Stimulated activated CD4-positive, alpha-beta T cell treated with anti-CD3 and anti-CD28 coated beads, Interleukin-12 subunit alpha, Interleukin-12 subunit beta, amount 100 ng/mL, for 24 hours (primary cell): ENCODE results near the gene GRIA3.
"Not testable (repeated sequence)": the region's sequence is repeated elsewhere in the genome, so short reads cannot be mapped to it uniquely, and the experiment has no call there.

Source experiments
- DNase-seq, 2 experiments: peaks; one replicate each; pipeline ENCODE4 v3.0.0-alpha.2; 2020; ENCODE audit warnings: low read depth in 2 of 2

Gene GRIA3

DNA sequence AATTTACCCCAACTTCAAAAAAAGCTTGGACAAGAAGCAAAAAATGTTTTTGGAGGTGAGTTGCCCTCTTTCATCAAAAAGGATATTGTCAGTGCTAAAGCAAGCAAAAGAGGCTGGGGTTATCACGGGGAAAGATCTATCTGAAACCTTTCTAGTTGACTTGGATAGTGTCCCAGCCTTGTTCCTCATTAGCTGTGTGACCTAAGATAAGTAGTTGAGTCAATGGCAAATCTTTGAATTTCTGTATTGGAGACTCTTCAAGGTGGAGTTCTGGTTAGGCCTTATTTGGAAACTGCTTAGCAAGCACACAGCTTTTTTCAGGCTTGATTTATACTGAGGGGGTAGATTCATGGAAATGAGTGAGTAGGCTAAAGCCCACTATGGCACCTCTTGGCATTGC, 271.6 kb downstream of the GRIA3 start:
- DNase-seq, result no peak

GRCh38 chrX:123464709-123465108, 280.6 kb downstream of the GRIA3 start:
- DNase-seq, result no peak

DNA sequence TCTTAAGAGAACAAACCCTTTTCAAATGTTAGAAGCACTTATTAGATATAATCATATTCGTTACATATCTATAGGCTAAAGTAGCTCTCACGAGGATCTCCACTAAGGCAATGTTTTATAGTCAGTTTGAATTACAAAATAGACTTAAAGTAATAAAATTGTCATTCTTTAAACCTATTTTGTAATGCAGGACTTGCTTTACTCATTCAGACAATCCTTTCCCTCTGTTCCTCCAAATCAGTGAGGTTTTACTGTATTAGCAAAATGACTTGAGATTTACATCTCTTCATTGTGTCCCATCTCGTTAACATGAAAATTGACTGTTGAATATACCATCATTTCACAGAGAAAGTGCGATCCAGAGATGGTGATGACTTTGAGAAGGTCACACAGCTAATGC, 284.4 kb downstream of the GRIA3 start:
- DNase-seq, result no peak

DNA sequence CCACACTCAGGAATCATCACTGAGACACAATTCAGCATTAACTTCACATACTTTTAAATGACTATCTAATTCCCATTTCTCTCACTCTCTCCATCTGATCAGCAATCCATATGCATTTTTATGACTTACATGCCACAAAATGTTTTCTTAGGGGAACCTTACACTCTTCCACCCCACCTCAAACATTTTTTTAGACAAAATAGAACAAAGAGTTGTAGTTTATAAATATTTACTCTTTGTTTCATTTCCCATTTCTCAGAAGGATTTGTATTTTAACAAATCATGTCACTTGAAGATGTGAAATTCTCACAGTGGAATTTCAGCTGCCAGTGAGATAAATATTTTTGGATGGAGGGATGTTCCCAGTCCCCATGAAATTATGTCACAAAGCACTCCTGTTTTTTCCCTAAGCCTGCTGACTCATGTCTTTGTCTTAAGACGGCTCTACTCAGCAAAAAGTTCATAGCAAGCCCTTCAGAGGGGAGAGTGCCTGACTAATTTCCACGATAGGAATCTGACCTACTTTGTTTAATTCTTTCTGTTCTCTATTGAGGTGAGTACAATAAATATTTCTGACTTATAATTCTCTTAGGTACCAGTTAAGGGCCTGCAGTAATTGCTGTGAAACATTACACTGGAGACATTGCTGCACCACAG, 291.1 kb downstream of the GRIA3 start:
- DNase-seq, result no peak

- no peak for DNase-seq
Measured at GRCh38 chrX:123476611-123477219, 292.6 kb downstream of the GRIA3 start.

GRCh38 chrX:123477673-123478072, 293.6 kb downstream of the GRIA3 start:
- no peak for DNase-seq

GRCh38 chrX:123481913-123482851, 298.1 kb downstream of the GRIA3 start:
- DNase-seq, result no peak

GRCh38 chrX:123486297-123486696, 302.2 kb downstream of the GRIA3 start:
- no peak for DNase-seq

GRCh38 chrX:123487236-123487635, 303.2 kb downstream of the GRIA3 start:
- DNase-seq, result no peak

GRCh38 chrX:123487669-123488068, 303.6 kb downstream of the GRIA3 start:
- DNase-seq, result no peak

DNA sequence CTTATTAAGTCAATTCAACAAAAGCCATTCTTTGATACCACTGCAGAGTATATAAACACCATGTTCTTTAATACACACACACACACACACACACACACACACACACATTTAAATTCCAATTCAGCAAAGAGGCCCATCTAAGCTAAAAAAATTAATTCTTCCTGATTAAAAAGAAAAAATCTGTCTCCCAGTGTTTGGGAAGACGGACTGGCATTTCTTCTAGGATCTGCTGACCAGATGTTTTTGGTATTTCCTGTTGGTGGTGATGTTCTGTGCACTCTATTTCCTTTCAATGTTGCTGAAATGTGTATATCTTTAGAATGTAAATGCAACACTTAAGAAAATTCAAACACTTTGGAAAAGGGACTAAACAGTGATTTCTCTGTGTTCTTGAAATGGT, 304.9 kb downstream of the GRIA3 start:
- DNase-seq, result no peak

- no peak for DNase-seq
Measured at GRCh38 chrX:123493857-123494256, 309.8 kb downstream of the GRIA3 start.

DNA sequence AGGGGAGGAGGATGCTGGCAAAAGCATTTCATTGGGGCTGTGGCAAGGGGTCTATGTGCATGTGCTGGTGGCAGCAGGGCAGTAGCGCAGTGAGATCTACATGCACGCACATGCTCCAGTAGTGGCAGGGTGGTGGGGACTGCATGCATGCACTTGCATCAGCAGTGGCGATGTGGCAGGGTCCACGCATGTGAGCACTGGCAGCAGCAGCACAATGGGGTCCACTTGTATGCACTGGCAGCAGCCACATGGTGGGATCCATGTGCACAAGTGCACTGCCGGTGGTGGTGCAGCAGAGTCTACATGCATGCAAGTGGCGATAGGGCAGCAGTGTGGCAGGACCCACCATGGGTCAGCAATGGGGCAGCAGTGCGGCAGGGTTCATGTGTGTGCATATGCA, 315.7 kb downstream of the GRIA3 start:
- DNase-seq, result no peak

DNA sequence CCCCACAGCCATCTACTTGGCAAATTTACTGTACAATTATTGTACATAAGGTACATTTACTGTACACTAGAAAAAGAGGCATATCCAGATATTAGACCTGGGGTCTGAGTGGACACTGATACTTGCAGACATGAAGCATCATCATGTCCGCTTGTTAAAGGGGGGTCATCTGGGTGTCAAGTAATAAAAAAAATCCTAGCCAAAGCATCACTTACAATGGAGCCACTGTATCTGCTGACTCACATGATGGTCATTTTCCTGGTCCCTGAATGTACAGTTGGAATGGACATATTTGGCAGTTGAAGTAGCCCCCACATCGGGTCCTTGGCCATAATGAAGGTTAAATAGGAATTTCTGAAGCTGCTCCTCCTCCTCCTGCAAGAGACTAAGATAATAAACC, 320.0 kb downstream of the GRIA3 start:
- DNase-seq, result no peak

GRCh38 chrX:123504630-123505270, 320.7 kb downstream of the GRIA3 start:
- no peak for DNase-seq

- no peak for DNase-seq
Measured at GRCh38 chrX:123513585-123514278, 329.7 kb downstream of the GRIA3 start.

- not testable (repeated sequence) for DNase-seq
Measured at GRCh38 chrX:123514279-123514640, 330.2 kb downstream of the GRIA3 start.

DNA sequence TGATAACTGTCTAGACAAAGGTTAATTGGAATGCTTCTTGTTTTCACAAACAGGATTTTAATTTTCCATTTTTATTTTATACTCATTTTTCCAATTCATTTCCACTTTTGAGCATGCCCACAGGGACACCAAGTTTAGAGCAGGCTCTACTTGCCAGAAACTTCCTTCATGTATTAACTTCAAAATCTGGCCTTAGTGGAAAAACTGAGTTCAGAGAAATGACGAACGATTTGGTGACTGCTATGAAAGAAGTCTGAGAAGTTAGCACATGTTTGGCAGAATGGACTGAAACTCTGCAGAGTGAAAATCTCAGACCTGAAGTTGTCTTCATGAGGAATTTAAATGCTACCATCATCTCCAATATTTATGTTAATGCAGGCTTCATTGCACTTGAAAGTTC, 334.7 kb downstream of the GRIA3 start:
- DNase-seq, result no peak

GRCh38 chrX:123525123-123525725, 341.1 kb downstream of the GRIA3 start:
- DNase-seq, result no peak

GRCh38 chrX:123530726-123531125, 346.6 kb downstream of the GRIA3 start:
- not testable (repeated sequence) for DNase-seq
